Fibroblast of lung (primary cell): Measurements from ENCODE around the gene SF1.

Experiments
- CTCF ChIP-seq, 2 donors: IDR thresholded peaks in 1 of 2; conservative IDR thresholded peaks in 1 of 2; 1 replicate in 1 of 2; 2 replicates in 1 of 2; pipeline ENCODE4 v1.5.1; 2011 to 2012; ENCODE audit warnings: low read length in 2 of 2, control low read depth in 1 of 2, inconsistent platforms in 1 of 2, low read depth in 1 of 2, mild to moderate bottlenecking in 1 of 2
- EZH2 ChIP-seq: IDR thresholded peaks from 2 replicates; pipeline ENCODE4 v1.5.1; 2012; ENCODE audit warnings: low read length, control low read depth, mild to moderate bottlenecking; ENCODE audit errors: missing control alignments

DNA sequence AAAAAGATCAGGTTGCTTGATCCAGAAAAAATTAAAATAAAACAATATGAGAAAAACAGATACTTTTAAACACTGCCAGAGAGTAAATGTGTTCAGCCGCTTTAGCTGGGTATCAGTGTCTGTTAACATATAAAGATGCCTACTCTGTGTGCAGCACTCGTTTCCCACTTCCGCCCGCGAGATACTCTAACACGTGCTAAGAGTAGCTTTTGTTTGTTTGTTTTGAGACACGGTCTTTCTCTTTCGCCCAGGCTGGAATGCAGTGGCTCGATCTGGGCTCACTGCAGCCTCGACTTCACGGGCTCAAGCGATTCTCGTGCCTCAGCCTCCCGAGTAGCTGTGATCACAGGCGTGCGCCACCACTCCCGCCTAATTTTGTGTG lies 32.5 kb upstream of the SF1 start:
- no peak for TF ChIP-seq CTCF (conservative IDR thresholded peaks at IDR 0.05 in 1 of 2, IDR thresholded peaks at IDR 0.05 in 1 of 2; ENCODE audit: low read depth in 1 of 2, low read length in 2 of 2)
- TF ChIP-seq EZH2 = no peak
